HUES6 (cell line): ENCODE data around the gene PSMC3IP.
"Not testable (repeated sequence)": the region's sequence is repeated elsewhere in the genome, so short reads cannot be mapped to it uniquely, and the experiment has no call there.

ENCODE experiments used
- H3K27ac ChIP-seq: 2 replicates; pipeline ENCODE4 v1.7.0; 2013; ENCODE audit warnings: low read depth, mild to moderate bottlenecking, low read length, inconsistent platforms
- H3K27me3 ChIP-seq: 2 replicates; pipeline ENCODE4 v1.6.1; 2013; ENCODE audit warnings: low read length; ENCODE audit not compliant: control insufficient read depth, insufficient read depth
- H3K36me3 ChIP-seq: 2 replicates; pipeline ENCODE4 v1.6.1; 2013; ENCODE audit warnings: low read length; ENCODE audit not compliant: control insufficient read depth, insufficient read depth
- H3K4me1 ChIP-seq: 2 replicates; pipeline ENCODE4 v1.6.1; 2013; ENCODE audit warnings: low read length; ENCODE audit not compliant: control insufficient read depth, insufficient read depth
- H3K4me3 ChIP-seq: 2 replicates; pipeline ENCODE4 v1.5.1; 2013; ENCODE audit warnings: low read depth, low read length
- H3K9ac ChIP-seq: one replicate; pipeline ENCODE4 v1.6.1; 2013; ENCODE audit warnings: mild to moderate bottlenecking, low read length
- H3K9me3 ChIP-seq: 2 replicates; pipeline ENCODE4 v1.6.1; 2013; ENCODE audit warnings: low read depth, low read length; ENCODE audit not compliant: control insufficient read depth, insufficient read depth

PSMC3IP gene, protein sequence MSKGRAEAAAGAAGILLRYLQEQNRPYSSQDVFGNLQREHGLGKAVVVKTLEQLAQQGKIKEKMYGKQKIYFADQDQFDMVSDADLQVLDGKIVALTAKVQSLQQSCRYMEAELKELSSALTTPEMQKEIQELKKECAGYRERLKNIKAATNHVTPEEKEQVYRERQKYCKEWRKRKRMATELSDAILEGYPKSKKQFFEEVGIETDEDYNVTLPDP

DNA sequence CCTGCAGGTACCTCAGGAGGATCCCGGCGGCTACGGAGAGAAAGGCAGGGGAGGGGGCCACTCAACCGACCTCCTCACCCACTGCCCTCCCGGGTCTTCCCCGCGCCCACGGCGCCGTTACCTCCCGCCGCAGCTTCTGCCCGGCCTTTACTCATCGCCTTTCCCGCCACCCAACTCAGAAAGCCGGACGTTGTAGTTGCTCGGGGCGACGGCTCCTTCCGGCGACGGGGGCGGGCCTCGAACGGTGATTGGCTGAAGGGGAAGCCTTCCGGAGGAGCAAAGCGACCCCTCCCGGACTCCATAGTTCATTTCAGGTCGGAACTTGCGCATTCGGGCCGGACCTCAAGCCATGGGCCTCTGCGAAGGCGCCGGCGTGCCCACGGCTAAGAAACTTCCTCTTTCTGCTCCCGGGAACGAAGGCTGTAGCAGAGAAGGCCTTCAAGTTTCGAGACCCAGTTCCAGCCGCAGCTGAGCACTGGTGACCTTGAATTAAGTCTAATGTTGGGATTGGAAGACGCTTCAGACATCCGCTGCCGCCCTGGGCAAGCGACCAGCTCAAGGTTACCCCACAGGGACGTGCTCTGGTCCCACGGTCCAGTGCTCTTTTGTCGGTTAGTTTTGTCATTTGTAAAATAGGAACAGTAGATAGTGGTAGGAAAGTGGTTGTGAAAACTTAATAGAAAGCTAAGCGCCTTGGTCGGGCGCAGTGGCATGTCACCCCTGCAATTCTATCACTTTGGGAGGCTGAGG lies at the start of gene PSMC3IP:
PSMC3IP (minus strand) TSS at position 198 of the 750 bp plus-strand sequence; CDS start at position 155, 43 bp downstream.
- Histone ChIP-seq H3K36me3 (peaks cover 52% of the 10 kb centered on the region), H3K27ac (peak within 1 kb of the TSS; percentile 73; the same call in 1 of the 2 replicates), H3K9me3 (no peaks in the 10 kb centered on the region), H3K27me3 (no peaks in the 10 kb centered on the region), H3K4me1 (peaks cover 7% of the 10 kb centered on the region; the same call in 1 of the 2 replicates), H3K4me3 (peak within 1 kb of the TSS; percentile 92), H3K9ac (peak within 1 kb of the TSS; percentile 89)

DNA sequence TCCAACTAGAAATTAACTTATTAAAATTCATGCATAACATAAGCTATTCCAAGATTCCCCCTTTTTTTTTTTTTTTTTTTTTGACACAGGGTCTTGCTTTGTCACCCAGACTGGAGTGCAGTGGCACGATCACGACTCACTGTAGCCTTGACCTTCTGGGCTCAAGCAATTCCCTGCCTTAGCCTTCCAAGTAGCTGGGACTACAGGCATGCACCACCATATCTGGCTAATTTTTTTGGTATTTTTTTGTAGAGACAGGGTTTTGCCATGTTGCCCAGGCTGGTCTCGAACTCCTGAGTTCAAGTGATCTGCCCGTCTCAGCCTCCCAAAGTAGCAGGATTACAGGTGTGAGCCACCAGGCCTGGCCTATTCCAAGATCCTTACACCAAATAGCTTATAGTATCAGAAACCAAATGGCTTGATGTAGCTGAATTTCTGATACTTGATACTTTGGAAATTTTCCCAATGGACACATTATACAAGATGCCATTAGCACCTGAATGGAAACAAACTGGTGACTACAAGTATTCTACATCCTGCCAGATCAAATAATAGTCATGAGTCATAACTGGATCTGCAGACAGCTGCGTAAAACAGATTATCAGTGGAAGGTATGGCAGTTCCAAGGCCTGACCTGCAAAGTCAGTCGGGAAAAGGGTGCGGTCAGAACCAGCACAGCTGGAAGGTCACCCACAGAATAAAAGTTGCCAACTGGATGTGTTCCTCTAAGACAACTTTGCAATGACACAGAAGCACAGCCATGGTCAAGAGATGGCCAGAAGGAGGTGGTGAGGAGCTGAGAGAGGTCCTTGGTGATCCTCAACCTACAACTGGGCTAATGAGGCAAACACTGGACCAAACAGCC lies 46.4 kb upstream of the PSMC3IP start:
- Histone ChIP-seq H3K27ac (no peak overlapping the region), H3K9ac (no peak overlapping the region)

DNA sequence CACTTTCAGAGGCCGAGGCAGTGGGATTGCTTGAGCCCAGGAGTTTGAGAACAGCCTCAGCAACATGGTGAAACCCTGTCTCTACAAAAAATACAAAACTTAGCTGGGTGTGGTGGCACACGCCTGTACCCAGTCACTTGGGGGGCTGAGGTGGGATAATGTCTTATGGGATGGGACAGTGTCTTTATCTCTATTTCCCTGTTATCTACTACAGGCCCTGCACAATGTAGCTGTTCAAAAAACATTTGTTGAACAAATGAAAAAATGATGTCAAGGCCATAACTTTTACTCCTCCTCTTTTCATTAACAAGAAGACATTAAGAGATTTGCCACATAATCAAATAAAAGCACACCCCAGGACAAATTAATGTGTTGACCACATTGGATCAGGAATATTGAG lies 45.7 kb upstream of the PSMC3IP start:
- Histone ChIP-seq H3K4me3 (no peak overlapping the region), H3K36me3 (no peaks in the 10 kb centered on the region), H3K4me1 (peaks cover 6% of the 10 kb centered on the region), H3K9ac (no peak overlapping the region), H3K9me3 (no peaks in the 10 kb centered on the region), H3K27ac (no peak overlapping the region), H3K27me3 (no peaks in the 10 kb centered on the region)

More for the DNA sequence above, 46.4 kb upstream of the PSMC3IP start:
- Histone ChIP-seq H3K4me3 (no peak overlapping the region), H3K27me3 (no peaks in the 10 kb centered on the region), H3K9me3 (no peaks in the 10 kb centered on the region), H3K36me3 (no peaks in the 10 kb centered on the region), H3K4me1 (no peaks in the 10 kb centered on the region)

DNA sequence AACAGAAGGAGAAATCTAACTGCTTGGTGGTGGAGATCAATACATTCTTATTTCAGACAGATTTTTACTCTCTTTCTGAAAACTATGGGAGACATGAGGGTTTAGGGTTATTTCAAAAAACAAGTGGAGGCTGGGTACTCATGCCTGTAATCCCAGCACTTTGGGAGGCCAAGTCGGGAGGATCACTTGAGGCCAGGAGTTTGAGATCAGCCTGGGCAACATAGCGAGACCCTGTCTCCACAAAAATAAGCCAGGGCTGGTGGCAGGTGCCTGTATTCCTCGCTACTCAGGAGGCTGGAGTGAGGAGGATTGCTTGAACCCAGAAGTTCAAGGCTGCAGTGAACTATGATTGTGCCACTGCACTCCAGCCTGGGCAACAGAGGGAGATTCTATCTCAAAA lies 44.5 kb upstream of the PSMC3IP start:
- not testable (repeated sequence) for H3K9ac ChIP-seq, H3K36me3 ChIP-seq, H3K9me3 ChIP-seq, H3K27me3 ChIP-seq, H3K4me3 ChIP-seq, H3K4me1 ChIP-seq, H3K27ac ChIP-seq

DNA sequence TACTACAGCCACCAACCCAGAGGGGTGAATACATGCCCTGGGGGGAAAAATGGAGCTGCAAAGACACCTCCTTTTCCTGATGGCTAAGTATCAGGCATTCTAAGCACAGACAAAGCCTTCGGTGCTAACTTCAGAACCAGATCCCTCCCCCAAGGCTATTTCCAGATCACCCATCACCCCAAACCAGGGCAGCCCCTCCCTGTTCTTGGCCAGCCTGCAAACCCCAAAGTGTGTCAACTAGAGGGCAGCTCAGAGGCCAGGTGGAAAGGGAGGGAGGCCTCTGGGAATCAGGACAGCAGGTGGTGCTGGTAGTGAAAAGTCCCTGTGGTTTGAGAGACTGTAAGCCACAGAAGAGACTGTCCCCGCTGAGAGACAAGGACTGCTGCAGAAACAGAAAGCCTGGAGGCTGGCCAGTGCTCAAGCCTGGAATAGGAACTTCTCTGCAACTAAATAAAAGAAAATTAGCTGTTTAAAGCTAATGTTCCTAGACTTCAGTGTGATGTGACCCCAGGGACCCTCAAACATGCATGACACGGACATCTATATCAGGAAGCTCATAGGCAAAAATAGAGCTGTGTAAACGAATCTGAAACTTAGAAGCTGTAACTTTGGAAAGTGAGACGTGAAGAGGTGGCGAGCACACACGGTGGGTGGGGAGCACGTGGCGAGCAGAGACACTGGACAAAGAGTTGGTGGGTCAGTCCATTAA lies 41.1 kb upstream of the PSMC3IP start:
- Histone ChIP-seq H3K9me3 (no peaks in the 10 kb centered on the region), H3K9ac (no peak overlapping the region)

DNA sequence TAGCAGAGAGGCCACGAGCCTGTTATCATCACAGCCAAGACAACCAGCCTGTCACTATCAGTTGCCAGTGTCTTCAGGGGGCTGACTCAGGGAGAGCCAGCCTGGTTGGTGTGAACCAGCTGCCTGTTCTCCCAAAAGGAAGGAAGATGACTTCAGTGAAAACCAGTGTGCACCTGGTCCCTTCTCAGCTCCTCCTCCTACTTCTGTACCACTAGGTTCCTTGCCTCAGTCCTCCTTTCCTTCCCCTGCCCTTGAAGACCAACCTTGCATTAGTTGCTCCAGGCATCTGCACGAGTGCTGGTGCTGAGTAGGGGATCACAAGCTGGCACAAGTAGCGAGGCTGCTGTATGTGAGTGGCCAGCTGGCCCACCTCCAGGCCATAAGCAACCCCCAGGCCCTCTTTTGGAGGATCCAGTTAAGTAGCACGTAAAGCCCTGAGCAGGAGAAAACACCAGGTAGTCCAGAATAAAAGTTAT lies 40.5 kb upstream of the PSMC3IP start:
- Histone ChIP-seq H3K4me1 (peaks cover 6% of the 10 kb centered on the region), H3K27ac (no peak overlapping the region), H3K4me3 (no peak overlapping the region), H3K9ac (no peak overlapping the region), H3K27me3 (no peaks in the 10 kb centered on the region), H3K9me3 (no peaks in the 10 kb centered on the region), H3K36me3 (peaks cover 32% of the 10 kb centered on the region)

More for the DNA sequence above, 41.1 kb upstream of the PSMC3IP start:
- Histone ChIP-seq H3K4me1 (peaks cover 6% of the 10 kb centered on the region), H3K4me3 (no peak overlapping the region), H3K27ac (no peak overlapping the region), H3K36me3 (peaks cover 26% of the 10 kb centered on the region), H3K27me3 (no peaks in the 10 kb centered on the region)

DNA sequence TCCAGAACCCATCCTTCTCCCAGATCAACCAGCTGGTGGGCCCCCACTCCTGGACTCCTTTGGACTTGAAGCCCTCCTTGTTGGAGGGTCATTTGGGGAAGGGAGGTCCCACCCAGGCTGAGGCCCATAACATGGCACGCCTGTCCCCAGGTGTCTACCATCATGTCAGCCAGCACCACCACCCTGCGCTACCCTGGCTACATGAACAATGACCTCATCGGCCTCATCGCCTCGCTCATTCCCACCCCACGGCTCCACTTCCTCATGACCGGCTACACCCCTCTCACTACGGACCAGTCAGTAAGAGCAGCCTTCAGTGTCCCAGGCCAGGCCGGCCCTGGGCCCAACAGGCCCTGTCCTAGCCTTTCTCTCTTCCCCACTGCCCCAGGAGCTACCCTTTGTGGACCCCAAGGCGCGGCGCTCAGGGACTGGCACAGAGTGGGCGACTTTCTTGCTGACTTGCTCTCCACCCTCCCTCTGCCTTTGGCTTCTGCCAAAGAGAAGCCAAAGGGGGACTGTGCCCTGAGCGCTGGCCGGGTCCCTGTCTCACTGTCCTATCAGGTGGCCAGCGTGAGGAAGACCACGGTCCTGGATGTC lies 36.3 kb upstream of the PSMC3IP start:
- no peaks in the 10 kb centered on the region for H3K9me3 ChIP-seq
- H3K36me3 ChIP-seq, result peaks cover 48% of the 10 kb centered on the region
- H3K27ac ChIP-seq, result no peak overlapping the region
- no peak overlapping the region for H3K9ac ChIP-seq
- H3K4me1 ChIP-seq, result peaks cover 8% of the 10 kb centered on the region
- H3K4me3 ChIP-seq, result no peak overlapping the region
- H3K27me3 ChIP-seq, result no peaks in the 10 kb centered on the region

DNA sequence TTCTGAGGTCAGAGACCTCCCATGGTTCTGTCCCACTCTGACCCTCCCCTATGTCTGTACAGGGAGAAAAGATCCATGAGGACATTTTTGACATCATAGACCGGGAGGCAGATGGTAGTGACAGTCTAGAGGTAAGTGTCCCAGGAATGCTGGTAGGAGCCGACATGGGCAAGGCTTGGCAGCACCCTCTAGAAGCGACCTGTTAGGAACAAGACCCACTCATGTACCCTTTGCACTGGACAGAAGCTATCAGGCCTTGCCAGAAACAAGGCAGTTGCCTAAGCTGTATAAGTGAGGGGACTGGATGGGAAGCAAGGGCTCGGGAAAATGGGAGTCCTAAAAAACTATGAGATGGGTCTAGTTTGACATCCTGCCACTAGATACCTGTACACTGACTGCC lies 34.5 kb upstream of the PSMC3IP start:
- Histone ChIP-seq H3K9ac (no peak overlapping the region), H3K36me3 (peaks cover 48% of the 10 kb centered on the region), H3K4me3 (no peak overlapping the region), H3K27me3 (no peaks in the 10 kb centered on the region), H3K27ac (no peak overlapping the region), H3K9me3 (no peaks in the 10 kb centered on the region), H3K4me1 (peaks cover 6% of the 10 kb centered on the region; the same call in 1 of the 2 replicates)

DNA sequence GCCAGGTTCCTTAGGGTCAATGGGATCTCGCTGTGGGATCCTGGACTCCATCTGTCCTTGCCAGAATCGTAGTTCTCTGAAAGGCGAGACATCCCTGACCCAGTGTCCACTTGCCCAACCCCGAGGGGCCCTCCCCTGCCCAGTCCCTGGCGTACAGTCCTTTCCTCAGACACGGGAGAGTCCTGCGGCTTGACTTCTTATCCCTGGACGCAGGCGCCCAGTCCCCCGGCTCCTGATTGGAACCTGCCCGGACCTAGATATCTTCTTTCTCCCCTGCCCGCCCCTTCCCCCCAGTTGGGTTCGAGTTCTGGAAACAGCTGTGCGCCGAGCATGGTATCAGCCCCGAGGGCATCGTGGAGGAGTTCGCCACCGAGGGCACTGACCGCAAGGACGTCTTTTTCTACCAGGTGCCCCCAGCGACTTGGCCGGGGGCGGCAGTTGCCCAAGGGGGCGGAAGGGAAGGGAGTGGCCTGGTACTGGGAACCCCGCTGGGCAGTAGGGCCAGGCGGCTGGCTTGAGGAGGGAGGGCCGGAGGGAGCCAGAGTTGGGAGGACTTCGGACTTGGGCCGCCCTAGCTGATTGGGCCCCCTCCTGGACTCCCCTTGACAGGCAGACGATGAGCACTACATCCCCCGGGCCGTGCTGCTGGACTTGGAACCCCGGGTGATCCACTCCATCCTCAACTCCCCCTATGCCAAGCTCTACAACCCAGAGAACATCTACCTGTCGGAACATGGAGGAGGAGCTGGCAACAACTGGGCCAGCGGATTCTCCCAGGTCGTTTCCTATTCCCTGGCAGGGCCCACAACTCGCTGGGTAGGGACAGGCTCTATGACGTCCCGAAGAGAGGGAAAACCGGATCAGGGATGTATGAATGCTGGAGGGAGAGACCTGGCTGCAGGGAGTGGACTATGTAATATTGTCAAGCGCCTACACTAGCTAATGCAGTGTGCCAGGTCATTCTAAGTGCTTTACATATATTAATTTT lies 32.6 kb upstream of the PSMC3IP start:
- not testable (repeated sequence) for H3K4me1 ChIP-seq
- Histone ChIP-seq H3K36me3 (peaks cover 38% of the 10 kb centered on the region), H3K27ac (peak overlapping the region; percentile 21; the same call in 1 of the 2 replicates)

More for the DNA sequence above, 32.6 kb upstream of the PSMC3IP start:
- not testable (repeated sequence) for H3K9me3 ChIP-seq, H3K27me3 ChIP-seq
- H3K9ac ChIP-seq, result peak overlapping the region; percentile 81
- peak overlapping the region; percentile 83 for H3K4me3 ChIP-seq
